HEK293T (cell line): ENCODE data around the gene HOXA6.

Experiments
- CTCF ChIA-PET: fragments of 350-600 bp; formaldehyde crosslinking; extraction: SDS; loops from one replicate; lab custom pipeline; 2021; ENCODE audit warnings: antibody characterized with exemption, inconsistent platforms; lab: Yijun Ruan, JAX
- POLR2A ChIA-PET: fragments of 350-600 bp; formaldehyde crosslinking; extraction: SDS; loops from one replicate; lab custom pipeline; 2020; ENCODE audit warnings: antibody characterized with exemption, inconsistent platforms; lab: Yijun Ruan, JAX
- DNase-seq: peaks from one replicate; pipeline ENCODE4 v3.0.0; 2012; ENCODE audit warnings: mixed read lengths; ENCODE audit errors: extremely low spot score
- ARNT ChIP-seq: fragments of 450-650 bp; IDR thresholded peaks from 2 replicates; pipeline ENCODE4 v1.6.1; 2017; ENCODE audit warnings: mild to moderate bottlenecking
- BHLHE40 ChIP-seq: fragments of 450-650 bp; IDR thresholded peaks from 2 replicates; pipeline ENCODE4 v1.6.1; 2016; ENCODE audit warnings: mild to moderate bottlenecking, moderate library complexity, borderline replicate concordance
- CTBP1 ChIP-seq: fragments of 450-650 bp; IDR thresholded peaks from 2 replicates; pipeline ENCODE4 v1.6.1; 2016; ENCODE audit warnings: borderline replicate concordance
- ELF4 ChIP-seq: fragments of 450-650 bp; IDR thresholded peaks from 2 replicates; pipeline ENCODE4 v1.6.1; 2017; ENCODE audit warnings: antibody characterized with exemption
- FOXA1 ChIP-seq: fragments of 450-650 bp; IDR thresholded peaks from 2 replicates; pipeline ENCODE4 v1.6.1; 2016; ENCODE audit warnings: mild to moderate bottlenecking
- FOXK2 ChIP-seq: fragments of 450-650 bp; IDR thresholded peaks from 2 replicates; pipeline ENCODE4 v1.6.1; 2016; ENCODE audit warnings: mild to moderate bottlenecking
- FOXM1 ChIP-seq: fragments of 450-650 bp; IDR thresholded peaks from 2 replicates; pipeline ENCODE4 v1.6.1; 2017; ENCODE audit warnings: mild to moderate bottlenecking, borderline replicate concordance
- HDGF ChIP-seq: fragments of 450-650 bp; IDR thresholded peaks from 2 replicates; pipeline ENCODE4 v1.6.1; 2017; ENCODE audit warnings: antibody characterized with exemption, borderline replicate concordance
- L3MBTL2 ChIP-seq: fragments of 450-650 bp; conservative IDR thresholded peaks from 2 replicates; pipeline ENCODE4 v1.6.1; 2016; ENCODE audit warnings: mild to moderate bottlenecking
- LEF1 ChIP-seq: fragments of 450-650 bp; IDR thresholded peaks from 2 replicates; pipeline ENCODE4 v1.6.1; 2017; ENCODE audit warnings: mild to moderate bottlenecking, borderline replicate concordance
- NFRKB ChIP-seq: fragments of 450-650 bp; IDR thresholded peaks from 2 replicates; pipeline ENCODE4 v1.6.1; 2016; ENCODE audit warnings: mild to moderate bottlenecking, moderate library complexity
- PKNOX1 ChIP-seq: fragments of 450-650 bp; IDR thresholded peaks from 2 replicates; pipeline ENCODE4 v1.6.1; 2016
- SP1 ChIP-seq: fragments of 450-650 bp; IDR thresholded peaks from 2 replicates; pipeline ENCODE4 v1.6.1; 2017
- SUZ12 ChIP-seq: fragments of 450-650 bp; IDR thresholded peaks from 2 replicates; pipeline ENCODE4 v1.6.1; 2016; ENCODE audit warnings: mild to moderate bottlenecking
- TARDBP ChIP-seq: fragments of 450-650 bp; IDR thresholded peaks from 2 replicates; pipeline ENCODE4 v1.6.1; 2016
- ZNF384 ChIP-seq: fragments of 450-650 bp; IDR thresholded peaks from 2 replicates; pipeline ENCODE4 v1.6.1; 2016

Gene HOXA6

GRCh38 chr7:27164045-27164366, 16.4 kb upstream of the HOXA6 start:
- no peak for DNase-seq
- POLR2A ChIA-PET: interaction anchor here (0.6 to 3.9 kb wide), 7 partner anchors 11 to 21 kb away, joined by 3 to 33 read pairs (median 4); partner anchors contain the start of genes HOXA10, HOXA11, HOXA3 and HOXA5
- CTCF ChIA-PET: no interaction called here
- no peak for TF ChIP-seq CTBP1
- TF ChIP-seq TARDBP: no peak
- TF ChIP-seq FOXK2: no peak
- TF ChIP-seq HDGF: no peak
- TF ChIP-seq ZNF384: no peak

- DNase-seq: no peak
- TF ChIP-seq HDGF (no peak), FOXK2 (no peak), CTBP1 (no peak)
- POLR2A ChIA-PET: interaction anchor here (0.6 to 3.9 kb wide), 10 partner anchors 9 to 965 kb away, joined by 3 to 45 read pairs (median 4); partner anchors contain the start of genes HOXA10, HOXA11, HOXA3 and HOXA5
- CTCF ChIA-PET: interaction anchor here (2.4 to 3.5 kb wide), 3 partner anchors 16 to 794 kb away, joined by 11 to 23 read pairs (median 20); partner anchors contain the start of gene HOXA5
Observed at GRCh38 chr7:27163288-27164044, 15.9 kb upstream of the HOXA6 start.

- DNase-seq: no peak
- POLR2A ChIA-PET: interaction anchor here (0.5 to 3.9 kb wide), 10 partner anchors 10 to 964 kb away, joined by 3 to 45 read pairs (median 4); partner anchors contain the start of genes HOXA10, HOXA11, HOXA3 and HOXA5
- TF ChIP-seq PKNOX1: peak; percentile 56
- no peak for TF ChIP-seq L3MBTL2
- no peak for TF ChIP-seq NFRKB
- CTCF ChIA-PET: interaction anchor here (0.7 to 3.5 kb wide), 6 partner anchors 13 to 793 kb away, joined by 3 to 23 read pairs (median 10); partner anchors contain the start of gene HOXA5
Observed at GRCh38 chr7:27162561-27163287, 15.2 kb upstream of the HOXA6 start.

- ChIA-PET POLR2A (interaction anchor here (0.7 to 3.9 kb wide), 14 partner anchors 8 to 963 kb away, joined by 3 to 45 read pairs (median 4); partner anchors contain the start of genes HOXA11, HOXA3, HOXA4 and HOXA5), CTCF (interaction anchor here (0.5 to 3.5 kb wide), 12 partner anchors 12 to 954 kb away, joined by 3 to 23 read pairs (median 4); partner anchors contain the start of gene HOXA5)
- DNase-seq: no peak
- TF ChIP-seq PKNOX1: no peak
- TF ChIP-seq ELF4: no peak
- TF ChIP-seq LEF1: no peak
- TF ChIP-seq L3MBTL2: no peak
- TF ChIP-seq NFRKB: no peak
- TF ChIP-seq SP1: no peak
- TF ChIP-seq BHLHE40: no peak
Observed at GRCh38 chr7:27161721-27162560, 14.4 kb upstream of the HOXA6 start.

- TF ChIP-seq LEF1 (0 out of 2 replicates have a peak, but pooled peaks have one; percentile 35), FOXM1 (no peak)
- ChIA-PET POLR2A (interaction anchor here (0.6 to 3.9 kb wide), 21 partner anchors 9 to 1299 kb away, joined by 3 to 45 read pairs (median 3); partner anchors contain the start of genes HNRNPA2B1, HOXA11, HOXA3 and HOXA4), CTCF (interaction anchor here (0.5 to 3.5 kb wide), 19 partner anchors 11 to 953 kb away, joined by 3 to 23 read pairs (median 4); partner anchors contain the start of gene HOXA5)
- no peak for DNase-seq
Observed at GRCh38 chr7:27161214-27161720, 13.7 kb upstream of the HOXA6 start.

GRCh38 chr7:27160546-27161213, 13.1 kb upstream of the HOXA6 start:
- peak; percentile 61 for DNase-seq
- ChIA-PET CTCF (interaction anchor here (0.6 to 3.5 kb wide), 18 partner anchors 11 to 793 kb away, joined by 3 to 23 read pairs (median 4); partner anchors contain the start of gene HOXA5), POLR2A (interaction anchor here (0.6 to 3.9 kb wide), 20 partner anchors 10 to 1298 kb away, joined by 3 to 45 read pairs (median 3); partner anchors contain the start of genes HNRNPA2B1, HOXA11, HOXA3 and HOXA4)
- TF ChIP-seq ARNT (no peak; the same call in 1 of the 2 replicates), SUZ12 (no peak), FOXM1 (no peak), BHLHE40 (no peak), FOXA1 (no peak), TARDBP (no peak), NFRKB (no peak), SP1 (no peak), ZNF384 (no peak), PKNOX1 (no peak), FOXK2 (no peak)
